HG02973 (cell line): ENCODE data around the gene SLC4A5.

Experiments
- ATAC-seq: cut with Tn5 transposase; IDR thresholded peaks from one replicate; pipeline ENCODE4 v1.9.1; 2021; ENCODE audit warnings: moderate library complexity; ENCODE audit not compliant: unreplicated experiment

The SLC4A5 gene

DNA sequence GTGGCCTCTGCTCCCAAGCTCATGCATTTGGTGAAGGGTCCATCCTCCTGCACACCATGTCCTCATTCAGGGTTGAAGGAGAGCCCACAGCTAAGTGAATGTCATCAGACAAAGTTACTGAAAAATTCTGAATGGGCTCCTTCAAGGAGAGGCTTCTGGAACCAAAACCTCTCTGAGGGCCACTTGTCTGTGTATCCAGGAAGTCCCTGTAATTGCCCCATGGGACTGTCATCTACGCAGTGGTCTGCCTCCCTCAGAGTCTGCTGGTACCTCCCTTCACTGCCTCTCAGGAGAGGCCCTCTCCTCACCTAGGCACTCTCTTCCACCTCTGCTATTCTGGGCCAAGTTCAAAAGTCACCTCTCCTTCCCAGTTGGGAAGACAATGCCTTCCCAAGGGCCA, 68.0 kb downstream of the SLC4A5 start:
- ATAC-seq: no peak

- no peak for ATAC-seq
These were observed 73.5 kb downstream of the SLC4A5 start for GRCh38 chr2:74269667-74270066.

- ATAC-seq: peak; percentile 48
These were observed 76.1 kb downstream of the SLC4A5 start for GRCh38 chr2:74267068-74267467.

DNA sequence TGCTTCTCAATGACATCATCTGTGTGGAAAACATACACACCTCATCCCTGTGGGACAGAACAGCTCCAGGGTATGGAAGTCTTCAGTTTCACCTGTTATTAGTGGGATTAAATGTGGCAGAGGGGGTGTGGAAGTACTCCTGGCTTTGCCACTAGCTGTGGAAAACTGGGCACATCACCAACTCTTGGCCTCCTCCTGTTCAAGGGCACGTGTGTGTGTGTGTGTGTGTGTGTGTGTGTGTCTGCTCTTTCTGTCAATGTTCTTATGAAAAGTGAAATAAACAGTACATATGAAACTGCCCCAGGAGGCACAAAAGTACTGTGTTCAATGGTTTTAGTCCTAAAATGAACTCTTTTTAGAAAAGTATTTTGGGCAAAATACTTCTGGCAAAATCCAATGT, 78.9 kb downstream of the SLC4A5 start:
- ATAC-seq: no peak

DNA sequence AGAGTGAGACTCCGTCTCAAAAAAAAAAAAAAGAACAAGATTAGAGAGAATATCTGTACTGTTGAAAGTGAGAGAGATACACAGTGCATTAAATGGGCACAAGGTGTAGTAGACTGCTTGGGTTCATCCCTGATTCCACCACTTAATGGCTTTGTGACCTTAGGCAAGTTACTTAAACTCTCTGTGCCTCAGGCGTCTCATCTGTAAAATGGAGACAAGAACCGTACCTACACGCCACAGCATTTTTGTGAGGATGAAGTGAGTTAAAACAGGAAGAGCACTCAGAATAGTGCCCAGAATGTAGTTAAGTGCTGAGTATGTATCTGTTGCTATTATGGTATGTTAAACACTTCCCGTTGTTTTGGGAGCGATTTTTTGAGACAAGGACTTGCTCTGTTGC, 80.5 kb downstream of the SLC4A5 start:
- ATAC-seq: no peak

DNA sequence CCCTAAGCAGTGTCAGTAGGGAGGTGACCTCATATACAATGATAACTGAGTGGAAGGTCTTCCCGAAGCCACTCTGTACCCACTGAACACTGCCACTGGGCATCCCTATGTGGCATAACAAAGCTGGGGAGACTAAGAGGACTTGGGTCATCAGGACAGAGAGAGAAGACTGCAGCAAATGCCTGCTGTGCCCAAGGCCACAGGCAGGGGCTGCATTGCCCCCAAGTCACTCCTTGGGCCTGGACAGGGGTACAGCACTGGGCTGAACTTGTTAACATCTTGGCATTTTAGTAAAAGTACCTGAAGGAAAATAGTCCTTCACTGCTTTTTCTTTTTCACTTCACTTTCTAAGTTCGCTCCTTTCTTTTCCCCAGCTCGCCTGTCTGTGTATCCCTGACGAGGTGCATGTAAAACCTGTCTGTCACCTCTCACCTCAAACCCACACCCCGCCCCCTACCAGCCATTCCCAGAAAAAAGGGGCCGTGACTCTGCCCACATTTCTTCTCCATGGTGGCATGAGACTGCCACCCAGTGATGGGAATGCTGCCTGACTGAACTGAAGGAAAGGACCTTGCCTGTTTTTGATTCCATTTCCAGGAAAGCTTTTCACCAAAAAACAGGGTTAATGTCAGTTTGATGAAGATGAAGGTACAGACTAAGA, 81.9 kb downstream of the SLC4A5 start:
- no peak for ATAC-seq

DNA sequence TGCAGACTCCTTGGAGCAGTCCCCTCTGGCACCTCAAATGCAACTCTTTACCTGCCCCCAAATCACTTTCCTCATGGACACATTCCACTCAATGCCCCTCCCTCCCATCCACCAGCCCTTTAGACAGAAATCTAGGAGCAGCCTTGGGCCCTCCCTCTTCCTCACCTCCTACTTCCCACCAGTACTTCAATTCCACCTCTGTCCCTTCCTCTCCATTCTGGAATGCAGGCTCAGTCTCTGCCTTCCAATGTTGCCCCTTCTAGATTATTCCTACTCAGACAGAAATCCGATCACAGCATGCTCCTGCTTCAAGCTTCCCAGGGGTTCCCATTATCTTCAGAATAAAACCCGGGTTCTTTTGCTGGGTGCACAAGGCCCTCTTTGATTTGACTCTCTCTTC, 82.7 kb downstream of the SLC4A5 start:
- ATAC-seq: no peak

GRCh38 chr2:74259733-74260132, 83.5 kb downstream of the SLC4A5 start:
- ATAC-seq: no peak

- ATAC-seq: no peak
These were observed 84.0 kb downstream of the SLC4A5 start for GRCh38 chr2:74259191-74259590.

DNA sequence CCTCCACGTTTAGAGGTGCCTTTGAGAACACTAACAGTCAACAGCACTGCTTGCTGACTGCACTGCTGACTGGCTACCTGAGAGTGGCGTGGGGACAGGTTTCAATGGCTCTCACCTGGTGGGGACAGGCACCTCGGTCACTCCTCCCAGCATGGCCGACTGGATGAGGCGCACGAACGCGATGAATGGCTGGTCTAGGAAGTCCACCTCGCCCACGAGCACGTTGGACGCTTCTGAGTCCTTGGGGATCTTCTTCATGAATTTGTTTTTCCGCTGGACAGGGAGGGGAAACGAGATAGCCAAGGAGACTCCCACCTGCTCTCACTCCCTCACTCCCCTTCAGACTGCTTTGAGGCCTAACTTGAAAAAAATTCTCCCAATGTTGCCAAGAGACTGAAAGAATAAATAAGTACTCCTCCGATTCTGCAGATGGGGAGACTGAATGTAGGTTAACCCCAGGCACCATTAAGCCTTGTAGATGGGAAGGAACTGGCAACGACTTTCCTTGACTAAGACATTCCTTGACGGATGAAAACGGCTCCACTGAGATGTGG, 87.5 kb downstream of the SLC4A5 start:
- no peak for ATAC-seq

DNA sequence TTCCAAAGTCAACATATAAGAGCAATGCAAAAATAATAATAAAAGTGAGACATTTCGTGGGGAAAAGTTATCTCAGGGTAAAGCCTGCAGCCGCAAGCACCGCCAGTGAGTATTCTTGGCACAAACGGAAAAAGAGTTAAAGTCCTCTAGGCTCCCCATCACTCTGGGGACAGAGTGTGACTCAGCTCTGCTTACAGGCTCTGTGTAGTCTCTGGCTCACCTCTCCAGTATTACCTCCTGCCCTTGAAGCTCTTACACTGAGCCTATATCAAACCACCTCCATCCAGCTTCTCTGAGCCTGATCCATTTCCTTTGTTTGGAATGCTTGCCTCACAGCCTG, 89.3 kb downstream of the SLC4A5 start:
- ATAC-seq: no peak

DNA sequence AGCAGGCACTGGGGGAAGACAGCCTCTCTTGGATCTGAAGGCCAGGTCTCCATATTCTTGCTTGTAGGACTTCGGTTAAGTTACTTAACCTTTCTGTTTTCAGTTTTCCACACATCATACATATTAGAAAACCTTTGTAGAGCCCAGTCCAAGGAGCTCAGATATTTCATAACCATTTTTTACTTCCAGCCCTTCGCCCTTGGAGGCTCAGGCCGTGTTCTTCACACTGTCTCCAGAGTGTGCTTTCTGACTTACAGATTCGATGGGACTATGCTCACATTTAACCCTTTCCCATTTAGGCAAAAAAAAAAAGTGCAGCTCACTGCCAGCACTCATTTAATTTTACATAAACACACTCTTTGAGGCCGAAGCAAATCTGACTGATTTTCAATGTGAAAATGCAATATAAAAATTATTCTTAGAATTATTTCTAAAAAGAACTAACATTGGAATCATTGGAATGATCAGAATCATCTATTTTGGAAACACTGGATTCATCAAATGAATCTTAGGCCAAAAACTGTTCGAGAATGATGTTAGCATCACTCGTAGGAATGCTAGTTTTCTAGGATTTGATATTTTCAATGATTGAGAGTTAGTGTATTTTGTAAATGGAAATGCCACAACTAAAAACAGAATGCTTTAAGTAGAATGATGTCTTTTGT, 89.8 kb downstream of the SLC4A5 start:
- ATAC-seq: no peak

DNA sequence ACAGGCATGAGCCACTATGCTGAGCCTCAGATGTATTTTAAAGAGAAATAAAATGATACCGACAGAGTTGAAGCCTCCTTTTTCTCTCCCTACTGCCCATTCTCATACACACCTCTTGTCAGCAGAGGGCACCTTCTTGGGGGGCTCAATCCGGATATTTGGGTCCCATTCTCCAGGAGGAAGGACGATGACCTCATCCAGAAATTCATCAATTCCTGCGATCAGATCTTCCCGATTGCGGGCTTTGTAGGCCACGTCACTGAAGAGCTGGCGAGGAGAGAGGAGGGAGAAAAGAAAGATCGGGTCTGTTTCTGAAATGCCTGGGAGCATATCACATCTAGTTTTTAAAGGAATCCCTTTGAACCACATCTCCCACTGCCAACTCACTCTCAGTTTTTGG, 90.4 kb downstream of the SLC4A5 start:
- no peak for ATAC-seq

DNA sequence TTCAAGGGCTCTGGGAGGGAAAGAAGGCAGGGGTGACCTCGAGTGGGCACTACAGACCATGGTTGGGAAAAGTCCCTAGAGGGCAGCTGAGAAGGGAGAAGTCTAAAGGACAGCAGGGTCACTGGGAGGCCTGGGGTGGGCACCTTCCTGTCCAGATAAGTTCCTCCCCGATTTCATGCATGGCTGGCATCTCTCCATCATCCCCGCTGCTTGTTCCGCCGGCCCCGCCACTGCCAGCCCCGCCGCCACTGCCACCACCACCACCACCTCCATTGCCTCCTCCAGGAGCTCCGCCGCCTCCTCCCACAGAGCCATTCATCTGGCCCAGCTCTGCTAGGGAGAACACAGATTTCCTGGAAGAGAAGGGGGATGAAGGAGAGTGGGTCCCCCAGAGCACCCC, 91.2 kb downstream of the SLC4A5 start:
- no peak for ATAC-seq

GRCh38 chr2:74250189-74250631, 93.0 kb downstream of the SLC4A5 start:
- ATAC-seq: no peak

- no peak for ATAC-seq
These were observed 93.7 kb downstream of the SLC4A5 start for GRCh38 chr2:74249406-74250122.

DNA sequence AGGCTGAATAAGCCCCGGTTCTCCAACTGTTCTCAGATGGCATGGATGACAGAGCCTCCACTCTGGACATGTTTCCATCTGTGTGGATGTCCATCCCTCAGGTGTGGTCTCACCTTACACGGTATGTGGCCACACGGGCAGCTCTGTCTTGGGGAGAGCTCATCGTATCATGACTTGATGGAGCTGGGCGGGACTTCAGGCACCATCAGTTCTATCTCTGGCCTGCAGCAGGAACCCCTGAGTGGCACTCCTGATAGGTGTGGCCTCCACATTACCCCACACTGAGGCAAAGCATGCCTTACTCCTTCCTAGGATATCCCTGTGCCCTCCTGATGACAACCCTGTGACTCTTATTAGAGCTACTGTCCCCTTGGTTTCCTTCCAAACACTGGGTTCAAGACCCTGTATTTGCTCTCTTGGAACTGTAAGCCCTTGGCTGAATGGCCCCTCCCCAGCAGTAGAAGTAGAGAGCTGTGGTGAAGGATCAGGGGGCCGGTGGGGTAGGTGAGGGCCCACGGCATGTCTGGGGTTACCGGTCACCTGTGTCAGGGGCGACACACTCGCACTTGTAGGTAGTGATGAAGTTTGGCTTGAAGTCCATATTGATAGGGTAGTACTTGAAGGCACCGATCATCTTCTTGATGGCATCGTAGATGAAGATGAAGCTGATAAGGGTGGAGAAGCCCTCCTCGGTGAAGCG, 96.6 kb downstream of the SLC4A5 start:
- no peak for ATAC-seq

- no peak for ATAC-seq
These were observed 98.9 kb downstream of the SLC4A5 start for GRCh38 chr2:74244286-74244685.

DNA sequence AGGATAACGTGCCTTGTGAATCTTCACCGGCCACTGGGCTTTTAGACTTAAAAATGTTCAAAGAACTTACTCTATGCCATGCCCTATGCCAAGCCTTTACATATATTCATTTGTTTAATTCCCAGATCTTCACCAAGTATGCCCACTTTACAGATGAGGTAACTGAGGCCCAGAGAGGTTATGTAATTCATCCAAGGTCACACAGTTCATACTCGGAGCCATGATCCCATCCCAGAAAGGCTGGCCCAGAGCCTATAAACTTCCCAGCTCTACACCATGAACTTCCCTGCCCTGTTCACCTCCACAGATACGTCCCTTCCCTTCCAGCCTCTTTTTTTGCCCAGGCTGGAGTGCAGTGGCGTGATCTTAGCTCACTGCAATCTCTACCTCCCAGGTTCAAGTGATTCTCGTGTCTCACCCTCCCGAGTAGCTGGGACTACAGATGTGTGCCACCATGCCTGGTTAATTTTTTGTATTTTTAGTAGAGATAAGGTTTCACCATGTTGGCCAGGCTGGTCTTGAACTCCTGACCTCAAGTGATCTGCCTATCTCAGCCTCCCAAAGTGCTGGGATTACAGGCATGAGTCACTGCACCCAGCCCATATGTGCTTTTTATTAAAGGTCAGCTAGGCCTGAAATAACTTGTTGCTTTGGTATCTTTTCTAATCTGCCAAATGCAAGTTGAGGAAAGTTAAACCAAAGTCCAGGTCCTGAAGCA, 100.7 kb downstream of the SLC4A5 start:
- no peak for ATAC-seq

DNA sequence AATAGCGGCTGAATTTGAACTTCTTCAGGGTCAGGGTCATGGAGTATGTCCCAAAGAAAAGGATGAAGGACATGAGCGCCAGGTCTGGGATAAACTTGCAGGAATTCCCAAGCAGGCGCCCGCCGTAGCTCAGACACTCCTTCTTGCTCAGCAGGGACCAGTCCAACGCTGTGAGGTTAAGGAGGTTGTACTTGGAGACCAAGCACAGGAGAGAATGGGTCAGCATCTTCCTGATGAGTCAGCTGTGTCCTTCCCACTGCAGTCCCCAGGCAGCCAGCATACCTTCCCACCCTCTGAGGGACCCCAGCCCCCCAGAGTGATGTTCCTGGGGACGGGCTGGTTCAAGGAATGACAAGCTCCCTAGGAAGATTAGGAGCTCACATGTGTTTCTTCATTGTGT, 103.9 kb downstream of the SLC4A5 start:
- ATAC-seq: no peak

DNA sequence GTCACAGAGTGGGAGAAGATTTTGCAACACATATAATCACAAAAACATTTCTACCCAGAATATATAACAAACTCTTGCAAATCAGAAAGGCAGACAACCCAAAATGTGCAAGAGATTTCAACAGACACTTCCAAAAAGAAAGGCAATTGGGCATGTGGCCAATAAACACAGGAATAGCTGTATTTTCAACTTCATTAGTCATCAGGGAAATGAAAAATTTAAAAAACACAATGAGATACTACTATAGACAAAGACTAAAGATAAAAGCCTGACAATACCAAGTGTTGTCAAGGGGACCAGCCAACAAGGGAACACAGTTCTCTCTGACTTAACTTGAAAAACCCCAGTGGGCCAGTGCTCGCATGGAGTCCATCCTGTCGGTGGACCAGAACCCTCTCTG, 104.3 kb downstream of the SLC4A5 start:
- ATAC-seq: no peak
